Caco-2 (cell line): Measurements from ENCODE around the gene HES1. TPM values are rescaled to one million over a fixed set of nuclear protein-coding genes. Genes with fewer than 3 reads are reported as not detected.
"Not testable (repeated sequence)": the region's sequence is repeated elsewhere in the genome, so short reads cannot be mapped to it uniquely, and the experiment has no call there.

Source experiments
- BruUV-seq: library from RNA; stranded (reverse); fragments of 400-500 nt; replicated peaks from 2 replicates; lab custom pipeline; 2021; lab: Mats Ljungman, UMichigan
- CTCF ChIA-PET: fragments of 300-600 bp; sonication (Branson Sonifier 250); formaldehyde crosslinking; loops from one replicate; lab custom pipeline; 2022; ENCODE audit warnings: antibody characterized with exemption; lab: Charles Lee
- POLR2A ChIA-PET: fragments of 300-600 bp; sonication (Branson Sonifier 250); formaldehyde crosslinking; loops from one replicate; lab custom pipeline; 2022; ENCODE audit warnings: antibody characterized with exemption; lab: Charles Lee
- DNase-seq, 2 experiments: peaks; one replicate each; pipeline versions ENCODE4 v3.0.0 to v3.0.0-alpha.2; 2020 to 2022
- H3K27me3 ChIP-seq: replicated peaks from 2 replicates; pipeline ENCODE4 v1.6.0; 2011; ENCODE audit warnings: low read length; ENCODE audit not compliant: control insufficient read depth, insufficient read depth
- H3K36me3 ChIP-seq: 2 replicates; pipeline ENCODE4 v1.5.1; 2011; ENCODE audit warnings: low read length; ENCODE audit not compliant: control insufficient read depth, insufficient read depth
- H3K4me1 ChIP-seq: fragments of 250-450 bp; sonication (Bioruptor Pico); 2 replicates; pipeline ENCODE4 v1.5.1; 2020; ENCODE audit warnings: mild to moderate bottlenecking
- H3K4me3 ChIP-seq: 2 replicates; pipeline ENCODE4 v1.5.1; 2011; ENCODE audit warnings: low read depth, mild to moderate bottlenecking, control low read depth, low read length
- H3K9me3 ChIP-seq: fragments of 250-450 bp; sonication (Bioruptor Pico); 2 replicates; pipeline ENCODE4 v1.5.1; 2020; ENCODE audit warnings: mild to moderate bottlenecking, moderate library complexity
- H3K27ac Mint-ChIP-seq: one replicate; pipeline ENCODE4 v1.8.0; 2022; ENCODE audit warnings: mixed read lengths; ENCODE audit not compliant: unreplicated experiment
- H3K27me3 Mint-ChIP-seq: one replicate; pipeline ENCODE4 v1.8.0; 2022; ENCODE audit warnings: mixed read lengths; ENCODE audit not compliant: insufficient read depth, unreplicated experiment
- H3K36me3 Mint-ChIP-seq: one replicate; pipeline ENCODE4 v1.8.0; 2022; ENCODE audit warnings: mild to moderate bottlenecking, mixed read lengths; ENCODE audit not compliant: insufficient read depth, unreplicated experiment
- H3K4me1 Mint-ChIP-seq: one replicate; pipeline ENCODE4 v1.8.0; 2022; ENCODE audit warnings: low read depth, mixed read lengths; ENCODE audit not compliant: unreplicated experiment
- H3K4me3 Mint-ChIP-seq: one replicate; pipeline ENCODE4 v1.8.0; 2022; ENCODE audit warnings: mild to moderate bottlenecking, moderate library complexity, mixed read lengths; ENCODE audit not compliant: unreplicated experiment
- H3K9me3 Mint-ChIP-seq: one replicate; pipeline ENCODE4 v1.8.0; 2022; ENCODE audit warnings: mixed read lengths; ENCODE audit not compliant: unreplicated experiment
- CTCF ChIP-seq, 2 experiments: fragments of 200-600 bp in 1 of 2; IDR thresholded peaks; 1 replicate in 1 of 2; 2 replicates in 1 of 2; pipeline versions ENCODE4 v1.5.1 to v1.8.0; 2011 to 2022; ENCODE audit warnings: antibody characterized with exemption in 1 of 2, control low read depth in 1 of 2, inconsistent platforms in 1 of 2, low read depth in 1 of 2, low read length in 1 of 2, mild to moderate bottlenecking in 1 of 2, moderate library complexity in 1 of 2; ENCODE audit not compliant: insufficient read depth in 1 of 2, severe bottlenecking in 1 of 2, unreplicated experiment in 1 of 2
- intact Hi-C: fragments of 100-400 bp; cut with micrococcal nuclease; formaldehyde crosslinking; loops from one replicate; pipeline ENCODE4 v1.10.0; 2022; ENCODE audit not compliant: unreplicated experiment
- total RNA-seq: library from RNA; stranded (reverse); gene quantifications from 2 replicates; pipeline ENCODE4 v1.2.3, GENCODE V29; 2022

The HES1 gene
- total RNA-seq, 1 experiment from 2014 or later, result 123 TPM

GRCh38 chr3:194090716-194091115 lies 45.2 kb upstream of the HES1 start:
- ChIA-PET POLR2A (no interaction called here), CTCF (no interaction called here)
- no peak overlapping the region for H3K4me3 ChIP-seq
- no peaks in the 10 kb centered on the region for H3K9me3 ChIP-seq
- no peaks in the 10 kb centered on the region for H3K9me3 Mint-ChIP-seq
- no peak overlapping the region for H3K4me3 Mint-ChIP-seq
- peaks cover 31% of the 10 kb centered on the region for H3K4me1 ChIP-seq
- DNase-seq, result no peak
- no peaks in the 10 kb centered on the region for H3K27me3 Mint-ChIP-seq
- peaks cover 35% of the 10 kb centered on the region for H3K4me1 Mint-ChIP-seq
- no TSS peak for BruUV-seq
- H3K36me3 Mint-ChIP-seq, result no peaks in the 10 kb centered on the region
- intact Hi-C loops, result no loop called here
- no peak overlapping the region for H3K27ac Mint-ChIP-seq
- no peaks in the 10 kb centered on the region for H3K36me3 ChIP-seq
- H3K27me3 ChIP-seq, result no peaks in the 10 kb centered on the region
- no peak for TF ChIP-seq CTCF (IDR thresholded peaks at IDR 0.05; ENCODE audit: insufficient read depth in 1 of 2, low read depth in 1 of 2, low read length in 1 of 2, severe bottlenecking in 1 of 2, unreplicated experiment in 1 of 2)

- intact Hi-C loops, result no loop called here
- Mint-ChIP-seq H3K9me3 (no peaks in the 10 kb centered on the region), H3K27me3 (no peaks in the 10 kb centered on the region), H3K36me3 (no peaks in the 10 kb centered on the region), H3K4me3 (no peak overlapping the region), H3K4me1 (peaks cover 32% of the 10 kb centered on the region), H3K27ac (no peak overlapping the region)
- DNase-seq, result no peak
- Histone ChIP-seq H3K4me1 (peaks cover 30% of the 10 kb centered on the region), H3K36me3 (no peaks in the 10 kb centered on the region), H3K9me3 (no peaks in the 10 kb centered on the region), H3K4me3 (no peak overlapping the region), H3K27me3 (no peaks in the 10 kb centered on the region)
- BruUV-seq, result no TSS peak
- ChIA-PET CTCF (no interaction called here), POLR2A (no interaction called here)
- TF ChIP-seq CTCF (IDR thresholded peaks at IDR 0.05; ENCODE audit: insufficient read depth in 1 of 2, low read depth in 1 of 2, low read length in 1 of 2, severe bottlenecking in 1 of 2, unreplicated experiment in 1 of 2), result no peak
Measured at GRCh38 chr3:194091141-194091540, 44.8 kb upstream of the HES1 start.

- intact Hi-C loops, H3K27me3 Mint-ChIP-seq, DNase-seq, H3K9me3 Mint-ChIP-seq, H3K36me3 Mint-ChIP-seq, CTCF ChIA-PET, H3K36me3 ChIP-seq, POLR2A ChIA-PET, H3K4me3 ChIP-seq, H3K9me3 ChIP-seq, H3K27me3 ChIP-seq, BruUV-seq, H3K4me3 Mint-ChIP-seq: not testable (repeated sequence)
- peaks cover 25% of the 10 kb centered on the region for H3K4me1 Mint-ChIP-seq
- H3K27ac Mint-ChIP-seq, result peak overlapping the region; percentile 63
- peaks cover 24% of the 10 kb centered on the region for H3K4me1 ChIP-seq
Measured at GRCh38 chr3:194091897-194092296, 44.1 kb upstream of the HES1 start.

GRCh38 chr3:194092881-194093301 lies 43.1 kb upstream of the HES1 start:
- no peak for TF ChIP-seq CTCF (IDR thresholded peaks at IDR 0.05; ENCODE audit: insufficient read depth in 1 of 2, low read depth in 1 of 2, low read length in 1 of 2, severe bottlenecking in 1 of 2, unreplicated experiment in 1 of 2)
- Histone ChIP-seq H3K36me3 (no peaks in the 10 kb centered on the region), H3K9me3 (no peaks in the 10 kb centered on the region), H3K4me1 (peaks cover 24% of the 10 kb centered on the region), H3K4me3 (no peak overlapping the region), H3K27me3 (no peaks in the 10 kb centered on the region)
- no TSS peak for BruUV-seq
- DNase-seq, result no peak
- ChIA-PET CTCF (no interaction called here), POLR2A (no interaction called here)
- Mint-ChIP-seq H3K4me3 (no peak overlapping the region), H3K9me3 (no peaks in the 10 kb centered on the region), H3K4me1 (peaks cover 16% of the 10 kb centered on the region), H3K27me3 (no peaks in the 10 kb centered on the region), H3K27ac (no peak overlapping the region), H3K36me3 (peaks cover 5% of the 10 kb centered on the region)
- intact Hi-C loops, result no loop called here
